GM18861 (cell line): ENCODE data around the gene GHRHR.

Source experiments
- ATAC-seq: cut with Tn5 transposase; IDR thresholded peaks from one replicate; pipeline ENCODE4 v1.9.1; 2021; ENCODE audit not compliant: unreplicated experiment

Gene GHRHR

GRCh38 chr7:30928254-30928872, 35.4 kb upstream of the GHRHR start:
- ATAC-seq, result no peak

GRCh38 chr7:30929686-30930085, 34.1 kb upstream of the GHRHR start:
- no peak for ATAC-seq

DNA sequence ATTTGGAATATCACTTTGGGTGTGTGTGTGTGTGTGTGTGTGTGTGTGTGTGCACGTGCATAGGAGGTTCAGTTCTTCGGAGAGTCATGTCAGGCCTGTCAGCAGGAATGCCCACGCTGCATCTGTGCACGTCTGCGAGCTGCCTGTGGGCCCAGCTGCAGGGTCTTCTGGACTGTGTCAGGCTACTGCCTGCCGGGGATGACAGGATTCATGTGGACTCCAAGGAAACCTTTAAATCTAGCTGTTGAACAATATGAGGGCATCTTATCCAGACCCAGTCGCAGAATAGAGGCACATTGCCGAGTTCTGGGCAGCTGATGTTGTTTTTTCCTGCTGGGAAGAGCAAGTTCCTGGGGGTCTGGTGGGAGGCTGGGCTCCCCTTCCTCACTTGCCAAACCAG, 33.1 kb upstream of the GHRHR start:
- no peak for ATAC-seq

DNA sequence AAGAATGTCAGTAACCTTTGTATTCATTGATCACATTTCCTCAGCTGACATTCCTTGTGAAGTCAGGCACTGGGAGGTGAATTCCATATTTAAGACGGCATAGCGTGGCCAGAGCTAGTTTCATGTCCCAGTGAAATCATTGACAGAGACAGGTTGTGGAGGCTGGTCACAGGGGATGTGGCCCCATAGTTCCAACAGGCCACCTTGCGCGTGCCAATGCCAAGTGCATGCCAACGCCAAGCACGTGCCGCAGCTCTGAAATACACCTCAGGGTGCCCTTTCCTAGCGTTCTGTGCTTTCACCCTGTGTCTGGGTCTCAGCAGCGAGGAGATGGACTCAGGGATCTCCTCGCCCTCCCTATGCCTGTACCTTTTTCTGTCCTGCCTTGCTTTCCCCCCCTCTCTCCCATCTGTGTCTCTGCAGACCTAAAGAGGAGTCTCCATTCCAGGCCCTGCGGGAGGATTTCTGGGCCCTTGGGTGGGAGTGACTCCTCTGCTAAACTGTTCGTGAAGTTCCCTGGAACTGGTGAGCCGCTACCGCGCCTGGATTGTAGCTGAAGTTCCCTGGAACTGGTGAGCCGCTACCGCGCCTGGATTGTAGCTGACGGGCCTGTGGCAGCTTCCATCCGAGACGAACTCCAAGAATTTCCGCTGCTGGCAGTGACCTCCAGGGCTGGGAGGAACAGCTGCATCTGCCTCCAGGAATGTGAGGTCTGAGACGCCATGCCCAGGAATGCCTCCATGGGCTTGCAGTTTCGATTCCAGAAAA, 32.4 kb upstream of the GHRHR start:
- no peak for ATAC-seq

GRCh38 chr7:30931929-30932540, 31.7 kb upstream of the GHRHR start:
- no peak for ATAC-seq

GRCh38 chr7:30932562-30932961, 31.2 kb upstream of the GHRHR start:
- ATAC-seq, result no peak

GRCh38 chr7:30933124-30933974, 30.4 kb upstream of the GHRHR start:
- ATAC-seq, result no peak

GRCh38 chr7:30934225-30934624, 29.5 kb upstream of the GHRHR start:
- ATAC-seq, result no peak

DNA sequence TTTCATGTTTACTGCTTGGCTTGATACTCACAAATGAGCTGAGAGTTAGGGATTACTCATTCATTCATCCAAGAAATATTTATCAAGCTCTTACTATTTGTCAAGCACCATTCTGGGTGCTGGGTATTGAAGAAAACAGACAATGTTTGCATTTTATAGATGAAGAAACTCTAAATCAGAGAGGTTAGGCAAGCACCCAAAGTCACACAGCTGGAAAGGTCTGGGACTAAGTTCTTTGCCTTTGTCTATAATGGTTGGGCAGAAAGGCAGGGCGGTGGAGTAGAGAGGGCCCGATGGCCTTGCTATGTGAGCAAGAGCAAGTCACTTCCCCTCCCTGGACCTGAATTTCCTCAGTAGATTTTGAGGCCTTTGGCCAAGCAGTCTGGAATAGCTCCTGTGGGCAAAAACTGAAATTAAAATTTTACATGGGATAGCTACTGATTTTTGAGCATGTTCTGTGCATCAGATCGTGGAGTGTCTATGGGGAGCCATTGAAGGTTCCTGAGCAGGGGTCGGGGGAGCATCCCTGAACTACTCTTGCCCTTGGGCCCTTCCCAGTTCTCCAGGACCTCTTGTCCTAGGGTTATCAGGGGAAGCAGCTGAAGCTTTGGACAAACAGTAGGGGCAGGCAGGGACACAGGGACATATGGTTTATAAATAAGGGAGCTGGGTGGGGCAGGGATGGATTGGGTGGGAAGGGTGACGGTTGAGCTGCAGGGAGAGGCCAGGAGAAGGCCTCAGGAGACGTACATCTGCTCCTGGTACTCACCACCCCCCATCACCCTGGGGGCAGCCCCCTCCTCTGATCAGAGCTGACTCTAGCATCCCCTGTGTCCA, 28.8 kb upstream of the GHRHR start:
- ATAC-seq, result no peak

GRCh38 chr7:30935569-30935877, 28.2 kb upstream of the GHRHR start:
- ATAC-seq, result no peak

DNA sequence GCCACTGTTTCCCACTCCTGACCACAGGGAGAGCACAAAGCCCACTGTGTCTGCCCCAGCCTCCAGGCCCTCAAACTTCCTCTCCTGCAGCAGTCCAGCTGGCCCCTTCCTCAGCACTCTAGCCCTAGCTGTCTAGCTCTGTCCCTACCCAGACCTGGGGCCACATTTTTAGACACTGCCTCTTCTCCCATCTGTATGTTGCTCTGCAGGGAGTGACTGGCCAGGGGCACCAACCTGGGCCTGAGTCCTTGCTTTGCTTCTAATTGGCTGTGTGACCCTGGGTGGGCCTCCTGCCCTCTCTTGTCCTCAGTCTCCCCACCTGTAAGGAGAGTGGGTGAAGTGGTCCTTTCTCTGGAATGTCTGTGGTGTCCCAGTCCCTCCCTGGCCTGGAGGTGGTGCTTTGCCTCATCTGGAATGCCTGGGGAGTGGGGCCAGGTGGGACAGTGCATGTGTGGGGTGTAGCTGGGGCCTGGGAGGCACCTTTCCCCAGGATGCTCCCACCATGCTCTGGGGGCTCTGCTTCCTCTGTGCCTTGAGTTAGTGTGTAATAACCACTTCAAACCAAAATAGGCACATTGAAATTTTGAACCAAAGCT, 27.0 kb upstream of the GHRHR start:
- no peak for ATAC-seq

GRCh38 chr7:30937416-30937815, 26.3 kb upstream of the GHRHR start:
- no peak for ATAC-seq

DNA sequence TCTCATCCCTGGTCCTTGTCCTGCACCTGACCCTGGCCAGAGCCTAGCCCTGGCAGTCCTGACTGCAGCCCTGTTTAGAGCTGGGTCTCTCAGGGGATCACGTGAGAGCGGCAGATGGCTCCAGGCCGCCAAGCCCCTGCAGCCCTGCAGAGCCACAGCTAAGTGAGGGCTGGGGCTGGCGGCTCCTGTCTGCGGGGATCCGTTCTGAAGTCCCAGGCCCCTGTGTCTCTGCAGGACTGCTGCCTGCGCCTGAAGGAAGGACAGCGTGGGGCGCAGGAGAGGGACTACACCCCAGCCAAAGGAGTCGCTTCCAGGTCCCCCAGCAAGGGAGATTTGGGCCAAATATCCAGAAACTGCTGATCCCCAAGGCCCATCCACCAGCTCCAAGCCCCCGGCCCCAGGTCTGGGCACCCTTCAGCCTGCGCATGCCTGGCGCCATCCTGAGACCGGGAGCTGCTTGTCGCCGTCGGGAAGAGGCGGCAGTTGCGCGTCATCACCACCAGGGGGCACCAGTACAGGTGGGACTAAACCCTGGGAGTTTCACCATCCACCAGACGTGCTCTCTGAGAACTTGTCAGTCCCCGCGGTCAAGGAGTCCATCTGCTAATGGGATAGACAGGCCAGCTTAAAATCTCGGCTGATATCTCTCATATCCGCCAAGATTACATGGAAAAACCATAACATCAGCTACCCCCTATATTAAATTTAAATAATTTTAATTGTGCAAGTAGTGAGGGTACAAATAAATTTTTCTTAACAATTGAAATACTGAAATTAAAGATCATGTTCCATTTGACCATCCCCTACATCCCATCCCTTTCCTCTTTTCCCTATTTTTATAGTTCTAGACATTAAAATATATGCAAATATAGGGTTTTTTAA, 25.1 kb upstream of the GHRHR start:
- peak; percentile 44 for ATAC-seq

GRCh38 chr7:30941582-30942323, 22.0 kb upstream of the GHRHR start:
- ATAC-seq, result no peak

DNA sequence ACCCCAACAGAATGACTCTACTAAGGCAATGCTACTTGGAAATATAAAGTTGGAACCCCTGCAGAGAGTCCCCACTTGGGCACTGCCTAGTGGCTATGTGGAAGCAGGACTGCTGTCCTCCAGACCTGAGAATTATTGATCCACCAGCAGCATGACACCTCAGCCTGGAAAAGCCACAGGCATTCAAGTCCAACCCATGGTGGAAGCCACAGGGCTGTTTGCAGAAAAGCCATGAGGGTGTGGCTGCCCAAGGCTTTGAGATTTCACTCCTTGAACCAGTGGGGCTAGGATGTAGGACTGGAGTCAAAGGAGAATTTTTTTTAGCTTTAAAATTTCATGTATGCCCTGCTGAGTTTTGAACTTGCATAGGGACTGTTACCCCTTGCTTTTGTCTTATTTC, 13.6 kb upstream of the GHRHR start:
- ATAC-seq, result no peak

DNA sequence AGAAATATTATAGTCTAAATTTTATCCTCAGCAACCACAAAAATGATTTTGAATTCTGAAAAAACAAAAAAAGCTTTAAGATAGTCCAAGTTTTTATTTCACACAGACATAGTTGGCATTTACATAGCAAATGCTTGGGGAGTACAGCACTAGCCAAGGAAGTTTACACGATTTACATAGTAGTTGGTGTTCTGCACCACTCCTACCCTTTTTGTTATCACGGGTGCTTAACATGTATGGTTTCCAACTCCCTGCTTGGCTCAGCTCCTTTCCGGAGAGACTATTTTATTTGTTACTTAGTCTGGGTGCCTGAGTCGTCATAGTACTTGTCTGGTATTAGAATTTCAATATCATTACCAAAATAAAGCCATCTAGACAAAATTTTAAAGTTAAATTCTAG, 8.8 kb upstream of the GHRHR start:
- ATAC-seq, result no peak

DNA sequence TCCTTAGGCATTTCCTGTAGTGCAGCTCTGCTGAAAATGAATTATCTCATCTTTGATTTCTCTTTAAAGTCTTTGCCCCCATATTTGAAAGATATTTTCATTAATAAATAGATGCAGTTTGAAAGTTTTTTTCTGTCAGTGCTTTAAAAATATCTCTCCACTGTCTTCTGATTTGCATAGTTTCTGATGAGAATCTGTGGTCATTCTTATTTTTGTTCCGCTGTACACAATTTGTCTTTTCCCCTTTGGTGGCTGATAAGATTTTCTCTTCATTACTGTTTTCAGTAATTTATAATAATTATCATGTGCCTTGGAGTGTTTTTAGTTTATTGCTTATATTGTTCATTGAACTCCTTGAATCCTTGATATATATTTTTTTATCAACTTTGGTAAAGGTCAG, 7.0 kb upstream of the GHRHR start:
- no peak for ATAC-seq

DNA sequence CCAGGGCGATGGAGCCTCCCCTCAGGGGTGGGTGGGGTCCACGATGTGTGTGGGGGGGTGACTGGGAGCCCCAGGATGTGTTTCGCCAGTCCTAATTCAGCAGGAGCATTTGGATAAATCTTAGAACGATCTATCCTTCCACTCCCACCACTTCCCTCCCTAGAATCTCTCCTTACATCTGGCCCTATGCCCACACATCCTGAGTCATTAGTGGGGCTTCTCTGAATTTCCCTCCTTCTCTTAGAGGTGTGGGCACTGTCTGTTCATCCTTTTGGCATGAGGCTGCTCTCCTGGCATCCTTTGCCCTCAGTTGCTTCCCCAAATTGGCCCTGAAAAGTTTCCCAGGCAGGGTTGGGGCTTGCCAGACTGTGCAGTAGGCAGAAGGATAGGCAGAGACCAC, 1.6 kb downstream of the GHRHR start:
- ATAC-seq, result no peak

DNA sequence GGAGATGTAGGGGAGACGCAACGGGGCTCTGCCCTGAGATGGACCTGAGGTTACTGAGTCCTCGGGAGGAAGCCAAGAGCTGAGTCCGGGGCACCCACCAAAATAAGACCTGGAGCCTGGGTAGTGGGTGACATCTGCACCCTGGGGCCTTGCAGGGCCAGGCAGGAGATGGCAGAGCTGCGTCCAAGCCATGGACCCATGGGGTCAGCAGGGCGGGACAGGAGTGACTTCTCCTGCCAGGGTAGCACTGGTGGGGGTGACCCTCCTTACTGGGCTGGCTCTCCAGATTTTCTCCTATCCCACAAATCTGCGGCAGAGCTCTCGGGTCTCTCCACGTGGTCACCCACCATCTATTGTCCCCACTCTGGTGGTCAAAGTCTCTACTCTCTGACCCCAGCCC, 2.1 kb downstream of the GHRHR start:
- no peak for ATAC-seq
